ENCODE data around the gene PATJ. TPM values are rescaled to one million over a fixed set of nuclear protein-coding genes. Genes with fewer than 3 reads are reported as not detected.

Gene PATJ
- total RNA-seq, 1 experiment from 2014 or later, result 48.8 TPM

- ChIA-PET RAD21 (ENCODE audit: low non-redundant PET in 1 of 2, low total read pairs in 2 of 2, uncharacterized antibody in 2 of 2, unreplicated experiment in 2 of 2) (no interaction called here), CTCF (no interaction called here), POLR2A (no interaction called here)
- intact Hi-C loops (cut with micrococcal nuclease), result loop anchor here (5.0 kb wide), 1 partner anchor 44 kb away; no protein-coding TSS in a partner anchor
- H3K9me3 ChIP-seq (ENCODE audit: control insufficient read depth in 1 of 2, insufficient read depth in 1 of 2, low read depth in 1 of 2, low read length in 2 of 2), result no peaks in the 10 kb centered on the region
- H3K9ac ChIP-seq (ENCODE audit: low read length), result no peak overlapping the region
- TF ChIP-seq EZH2 (IDR thresholded peaks at IDR 0.05), result no peak
- no peak for TF ChIP-seq RAD21 (IDR thresholded peaks at IDR 0.05; ENCODE audit: low read depth)
- no peak for TF ChIP-seq SP1 (IDR thresholded peaks at IDR 0.05; ENCODE audit: low read depth)
- no peak for TF ChIP-seq REST (IDR thresholded peaks at IDR 0.05; ENCODE audit: low read depth)
- no peak for TF ChIP-seq EGR1 (IDR thresholded peaks at IDR 0.05; ENCODE audit: low read depth)
- TF ChIP-seq TCF7L2 (IDR thresholded peaks at IDR 0.05; ENCODE audit: borderline replicate concordance, extremely low read depth, insufficient read depth, insufficient read length), result no peak
- TF ChIP-seq SIN3A (IDR thresholded peaks at IDR 0.05; ENCODE audit: low read depth), result no peak
- no peak for TF ChIP-seq ZFX (IDR thresholded peaks at IDR 0.05)
- no peak for TF ChIP-seq ATF3 (IDR thresholded peaks at IDR 0.05)
- no peak for TF ChIP-seq FOSL1 (IDR thresholded peaks at IDR 0.05; ENCODE audit: low read depth)
- TF ChIP-seq YY1 (IDR thresholded peaks at IDR 0.05; ENCODE audit: extremely low read depth, insufficient replicate concordance, low read depth, low read length), result no peak
- TF ChIP-seq JUND (IDR thresholded peaks at IDR 0.05), result no peak
- H3K4me1 ChIP-seq (ENCODE audit: control insufficient read depth in 1 of 2, insufficient read depth in 2 of 2, low read length in 2 of 2), result no peaks in the 10 kb centered on the region
- no peak overlapping the region for H3K27ac ChIP-seq (ENCODE audit: low read depth, low read length)
- DNase-seq (ENCODE audit: low read depth, low spot score) (no peak), ATAC-seq (no peak)
- H3K79me2 ChIP-seq (ENCODE audit: insufficient read depth, low read length), result no peaks in the 10 kb centered on the region
- H2AFZ ChIP-seq (ENCODE audit: low read depth, low read length, poor library complexity, severe bottlenecking), result no peak overlapping the region
- H3K27me3 ChIP-seq (ENCODE audit: insufficient read depth, low read length), result no peaks in the 10 kb centered on the region
- H3K36me3 ChIP-seq (ENCODE audit: control insufficient read depth in 1 of 2, insufficient read depth in 2 of 2, low read length in 2 of 2), result no peaks in the 10 kb centered on the region
- no peak overlapping the region for H3K4me3 ChIP-seq (replicated peaks in 1 of 2; ENCODE audit: low read depth in 1 of 2, low read length in 2 of 2)
- H3K9me2 ChIP-seq (ENCODE audit: insufficient read depth), result no peaks in the 10 kb centered on the region
- H3K4me2 ChIP-seq (ENCODE audit: low read length), result no peak overlapping the region
- no peaks in the 10 kb centered on the region for H4K20me1 ChIP-seq (ENCODE audit: insufficient read depth)
- no TSS peak for BruUV-seq (replicated peaks)
These were observed 445.8 kb downstream of the PATJ start for GRCh38 chr1:62188111-62188510.
